HG03095 (cell line): Measurements from ENCODE around the gene G3BP1.
A peak's percentile ranks its signal among the peaks of the same experiment; 100 is the strongest.
"Not testable (repeated sequence)": the region's sequence is repeated elsewhere in the genome, so short reads cannot be mapped to it uniquely, and the experiment has no call there.

ENCODE experiments used
- ATAC-seq: cut with Tn5 transposase; IDR thresholded peaks from one replicate; pipeline ENCODE4 v1.9.1; 2021; ENCODE audit warnings: moderate library complexity; ENCODE audit not compliant: unreplicated experiment

Gene G3BP1

DNA sequence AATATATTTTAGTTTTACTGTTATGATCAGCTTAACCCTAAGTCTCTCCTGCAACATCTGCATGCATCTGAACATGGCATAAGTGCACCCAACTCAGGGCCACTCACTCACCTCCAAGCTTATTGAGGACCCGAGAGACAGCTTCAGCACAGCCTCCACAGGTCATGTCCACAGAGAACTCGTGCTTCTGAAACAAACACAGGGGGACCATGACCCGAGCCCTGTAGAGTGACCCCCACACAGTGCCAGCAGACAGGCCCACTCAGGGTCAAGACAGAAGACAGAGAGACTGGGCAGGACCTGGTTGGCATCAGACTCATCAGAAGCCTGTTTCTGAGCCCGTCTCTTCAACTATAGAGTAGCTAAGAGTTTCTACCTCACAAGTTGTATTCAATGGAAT is 20.2 kb upstream of the G3BP1 start:
- ATAC-seq, result no peak

GRCh38 chr5:151755383-151755782 is 16.4 kb upstream of the G3BP1 start:
- no peak for ATAC-seq

DNA sequence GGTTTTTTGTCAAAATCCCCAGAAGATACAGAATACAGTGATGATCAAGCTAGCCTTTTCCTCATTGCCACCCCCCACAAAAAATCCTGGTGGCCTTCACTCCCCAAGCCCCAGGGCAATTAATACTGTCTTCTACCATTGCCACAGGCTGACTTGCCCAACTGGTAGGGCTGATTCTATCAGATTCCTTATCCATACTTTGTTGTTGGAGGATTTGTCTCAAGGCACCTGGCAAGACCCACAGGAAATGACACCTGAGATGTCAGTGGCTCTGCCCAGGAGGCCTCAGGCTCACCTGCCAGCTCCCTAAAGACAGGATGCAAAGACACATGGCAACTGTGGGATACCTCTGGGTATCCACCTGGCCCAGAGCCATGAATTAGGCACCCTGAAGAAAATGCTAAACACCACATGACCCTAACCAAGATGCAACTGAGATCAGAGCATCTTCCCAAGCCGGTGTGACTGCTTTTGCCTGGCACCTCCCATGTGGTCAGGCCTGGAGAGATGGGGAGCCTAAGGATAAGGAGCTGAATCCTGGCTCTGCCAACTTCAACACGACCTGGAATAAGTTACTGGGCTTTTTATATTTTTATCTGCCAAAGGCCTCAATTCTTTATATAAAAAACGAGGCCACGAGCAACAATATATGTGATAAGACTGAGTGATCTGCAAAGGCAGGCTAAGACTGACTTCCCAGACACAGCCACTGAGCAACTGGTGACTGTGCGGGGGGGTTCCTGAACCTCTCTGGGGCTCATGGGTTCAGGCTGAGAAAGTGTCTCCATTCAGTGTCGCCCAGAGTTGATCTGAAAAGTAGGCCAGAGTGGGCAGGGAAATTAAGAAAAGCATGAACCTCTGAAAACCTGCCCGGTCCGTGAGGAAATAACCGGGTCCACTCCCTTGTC is 14.3 kb upstream of the G3BP1 start:
- peak; percentile 6 for ATAC-seq

DNA sequence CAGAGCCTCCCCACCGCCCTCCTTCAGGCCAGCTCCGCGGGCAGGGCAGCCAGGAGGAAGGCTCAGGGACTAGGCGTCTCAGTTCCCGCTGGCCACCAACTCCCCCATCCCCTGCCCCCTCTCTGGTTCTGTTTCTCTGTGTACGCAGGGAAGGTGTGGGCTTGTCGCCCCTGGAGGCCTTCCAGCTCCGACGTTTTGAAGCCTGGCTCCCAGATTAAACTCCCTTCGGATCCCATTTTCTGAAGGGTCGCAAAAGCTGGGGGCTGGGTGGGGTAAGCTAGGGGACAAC is 13.7 kb upstream of the G3BP1 start:
- ATAC-seq, result peak; percentile 13

DNA sequence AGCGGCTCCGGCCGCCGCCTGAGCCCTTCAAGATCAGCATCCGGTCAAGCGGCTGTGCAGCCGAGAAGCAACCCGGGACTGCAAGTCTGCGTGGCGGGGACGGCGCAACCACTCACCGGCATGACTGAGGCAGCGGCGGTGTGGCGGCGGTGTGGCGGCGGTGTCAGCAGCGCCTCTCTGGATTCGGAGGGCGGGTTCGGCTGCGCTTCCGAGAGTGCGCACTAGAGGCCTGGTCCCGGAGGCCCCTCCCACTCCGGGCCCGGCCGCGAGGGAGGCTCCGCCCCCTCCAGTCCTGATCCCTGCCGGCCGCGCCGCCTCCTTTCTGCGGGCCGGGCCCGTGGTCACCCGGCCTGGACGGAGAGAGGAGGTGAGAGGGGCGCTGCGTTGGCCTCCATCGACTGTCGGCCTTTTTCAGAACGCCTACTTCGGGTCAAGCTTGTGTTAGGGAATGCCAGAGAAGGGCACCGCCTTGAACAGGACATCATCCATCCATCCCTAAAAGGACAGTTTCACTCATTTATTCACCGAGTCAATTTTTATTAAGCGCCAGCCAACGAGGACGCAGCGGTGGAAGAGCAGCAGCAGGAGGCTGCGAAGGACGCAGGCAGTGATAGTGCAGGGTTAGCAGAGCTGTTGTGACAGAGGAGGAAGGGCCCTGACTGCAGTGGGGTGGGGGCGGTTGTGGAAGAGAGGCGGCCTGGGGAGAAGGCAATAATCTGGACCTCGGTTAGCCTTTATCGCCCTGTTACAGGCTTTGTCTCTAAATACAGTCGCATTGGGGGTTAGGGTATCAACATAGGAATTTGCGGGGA is 13.1 kb upstream of the G3BP1 start, which contains the start of gene ATOX1:
Gene ATOX1 (minus strand): TSS at position 202 of the 812 bp plus-strand sequence. CDS start 80 bp downstream, at position 122.
- peak; percentile 93 for ATAC-seq

DNA sequence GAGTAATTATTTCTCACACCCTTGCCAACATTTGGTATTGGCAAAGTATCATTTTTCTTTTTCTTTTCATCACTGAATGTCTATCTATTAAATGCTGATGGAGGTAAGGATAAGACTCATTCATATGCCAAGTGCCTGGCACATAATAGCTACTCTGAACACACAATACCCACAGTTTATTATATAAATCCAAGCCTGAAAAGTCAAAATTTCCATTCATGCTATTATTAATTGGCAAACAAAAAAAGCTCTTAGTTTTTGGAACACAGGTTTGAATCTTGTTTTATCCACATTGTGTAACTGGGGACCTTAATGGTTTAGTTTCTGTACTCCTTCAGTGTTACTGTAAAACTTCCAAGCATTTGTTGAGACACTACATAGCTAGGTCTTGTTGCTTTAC is 7.0 kb upstream of the G3BP1 start:
- ATAC-seq, result no peak

DNA sequence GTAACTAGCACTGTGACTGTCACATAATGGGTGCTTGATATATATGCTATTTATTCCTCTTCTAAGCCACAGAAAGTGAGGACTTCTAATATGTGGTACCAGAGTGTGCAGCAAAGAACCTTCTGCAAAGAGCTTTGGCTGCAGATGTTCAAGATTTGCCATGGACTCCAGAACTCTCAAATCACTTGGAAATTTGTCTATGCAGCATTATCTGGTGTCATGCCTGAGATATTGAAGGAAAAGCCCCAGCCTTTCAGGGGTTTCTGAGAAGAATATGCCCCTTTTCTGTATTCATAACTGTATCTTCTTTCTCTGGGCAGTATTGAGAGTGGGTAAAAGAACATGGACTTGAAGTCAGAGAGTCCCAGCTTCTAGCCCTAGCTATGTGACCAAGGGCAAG is 4.8 kb upstream of the G3BP1 start:
- ATAC-seq, result no peak

GRCh38 chr5:151770383-151771258 is 1.1 kb upstream of the G3BP1 start:
- ATAC-seq, result peak; percentile 25

- ATAC-seq, result no peak
These were observed 483 bp downstream of the G3BP1 start for GRCh38 chr5:151772029-151772845.

- ATAC-seq, result no peak
These were observed 1.2 kb downstream of the G3BP1 start for GRCh38 chr5:151772846-151773561.

DNA sequence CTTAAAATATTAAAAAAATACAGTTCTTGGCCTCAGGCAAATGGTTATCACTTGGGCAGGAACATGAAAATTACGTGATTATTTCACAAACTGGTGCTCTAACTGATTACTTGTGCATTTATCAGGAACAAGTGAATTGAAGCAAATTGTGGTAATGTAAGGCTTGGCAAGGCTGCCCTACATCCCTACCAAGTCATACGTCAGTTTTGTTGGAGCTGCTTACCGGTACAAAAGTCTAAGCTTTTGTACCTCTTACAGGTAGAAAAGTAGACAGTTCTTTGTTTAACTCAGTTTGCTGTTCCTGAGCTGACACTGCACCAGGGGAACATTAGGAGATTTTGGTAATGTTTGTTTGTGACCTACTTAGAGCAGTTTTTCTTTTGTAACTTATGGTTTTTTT is 2.2 kb downstream of the G3BP1 start:
- ATAC-seq, result no peak

GRCh38 chr5:151775025-151775606 is 3.4 kb downstream of the G3BP1 start:
- no peak for ATAC-seq

DNA sequence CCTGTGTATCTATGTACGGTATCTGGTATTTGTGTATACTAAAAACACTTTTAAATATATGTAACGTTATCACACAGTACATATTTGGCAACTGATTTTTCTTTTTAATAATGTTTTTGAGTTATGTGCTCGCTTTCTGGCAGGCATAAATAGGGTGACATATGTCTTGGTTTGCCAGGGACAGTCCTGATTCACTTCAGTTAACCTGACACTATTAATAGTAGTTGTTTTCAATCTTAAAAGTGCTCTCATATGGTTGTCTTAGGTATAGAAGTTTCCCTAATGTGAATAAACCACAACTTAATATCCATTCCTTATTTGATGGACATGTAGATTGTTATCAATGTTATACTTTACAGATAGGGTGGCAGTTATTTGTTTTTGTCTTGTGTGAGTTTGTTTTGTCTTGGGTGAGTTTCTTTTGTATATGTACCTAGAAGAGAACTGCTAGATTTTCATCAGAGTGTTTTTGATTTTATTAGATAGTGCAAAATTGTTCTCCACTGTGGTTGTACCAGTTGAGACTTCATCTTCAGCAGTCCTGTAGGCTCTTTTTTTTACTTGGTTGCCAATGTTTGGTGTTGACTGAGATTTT is 7.9 kb downstream of the G3BP1 start:
- ATAC-seq, result no peak

- ATAC-seq, result no peak
These were observed 8.6 kb downstream of the G3BP1 start for GRCh38 chr5:151780348-151780747.

GRCh38 chr5:151781201-151781600 is 9.4 kb downstream of the G3BP1 start:
- ATAC-seq, result no peak

DNA sequence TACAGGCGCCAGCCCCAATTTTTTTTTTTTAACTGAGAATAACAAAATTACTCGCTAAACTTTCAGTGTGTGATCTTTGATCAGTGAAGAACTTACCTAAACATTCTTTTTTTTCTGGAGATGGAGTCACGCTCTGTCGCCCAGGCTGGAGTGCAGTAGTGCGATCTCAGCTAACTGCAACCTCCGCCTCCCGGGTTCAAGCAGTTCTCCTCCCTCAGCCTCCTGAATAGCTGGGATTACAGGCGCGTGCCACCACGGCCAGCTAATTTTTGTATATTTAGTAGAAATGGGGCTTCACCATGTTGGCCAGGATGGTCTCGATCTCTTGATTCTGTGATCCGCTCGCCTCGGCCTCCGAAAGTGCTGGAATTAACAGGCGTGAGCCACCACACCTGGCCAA is 11.9 kb downstream of the G3BP1 start:
- not testable (repeated sequence) for ATAC-seq

- no peak for ATAC-seq
These were observed 12.4 kb downstream of the G3BP1 start for GRCh38 chr5:151784141-151784540.

GRCh38 chr5:151786468-151786867 is 14.7 kb downstream of the G3BP1 start:
- ATAC-seq, result no peak

- ATAC-seq, result no peak
These were observed 16.1 kb downstream of the G3BP1 start for GRCh38 chr5:151787817-151788216.
